ENCODE measurements around the gene NAA38.
A peak's percentile ranks its signal among the peaks of the same experiment; 100 is the strongest.

NAA38 gene

GRCh38 chr17:7836596-7837407 lies 20.6 kb downstream of the NAA38 start:
- Histone ChIP-seq H3K4me3 (peak overlapping the region; percentile 82 to 90), H3K27ac (peak overlapping the region; percentile 96), H3K9me3 (no peaks in the 10 kb centered on the region), H3K36me3 (no peaks in the 10 kb centered on the region), H3K4me1 (peaks cover 4 to 51% (median 40%) of the 10 kb centered on the region in 4 donors), H3K27me3 (peaks cover 0 to 7% of the 10 kb centered on the region in 2 donors)
- peak; percentile 91 to 95 for DNase-seq
- intact Hi-C loops (cut with DNase I; ENCODE audit: low total_unique reads) = no loop called here
- TF ChIP-seq, protein P1, sequence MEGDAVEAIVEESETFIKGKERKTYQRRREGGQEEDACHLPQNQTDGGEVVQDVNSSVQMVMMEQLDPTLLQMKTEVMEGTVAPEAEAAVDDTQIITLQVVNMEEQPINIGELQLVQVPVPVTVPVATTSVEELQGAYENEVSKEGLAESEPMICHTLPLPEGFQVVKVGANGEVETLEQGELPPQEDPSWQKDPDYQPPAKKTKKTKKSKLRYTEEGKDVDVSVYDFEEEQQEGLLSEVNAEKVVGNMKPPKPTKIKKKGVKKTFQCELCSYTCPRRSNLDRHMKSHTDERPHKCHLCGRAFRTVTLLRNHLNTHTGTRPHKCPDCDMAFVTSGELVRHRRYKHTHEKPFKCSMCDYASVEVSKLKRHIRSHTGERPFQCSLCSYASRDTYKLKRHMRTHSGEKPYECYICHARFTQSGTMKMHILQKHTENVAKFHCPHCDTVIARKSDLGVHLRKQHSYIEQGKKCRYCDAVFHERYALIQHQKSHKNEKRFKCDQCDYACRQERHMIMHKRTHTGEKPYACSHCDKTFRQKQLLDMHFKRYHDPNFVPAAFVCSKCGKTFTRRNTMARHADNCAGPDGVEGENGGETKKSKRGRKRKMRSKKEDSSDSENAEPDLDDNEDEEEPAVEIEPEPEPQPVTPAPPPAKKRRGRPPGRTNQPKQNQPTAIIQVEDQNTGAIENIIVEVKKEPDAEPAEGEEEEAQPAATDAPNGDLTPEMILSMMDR (IDR thresholded peaks at IDR 0.05) = peak in 1 of 2 experiments; percentile 6

DNA sequence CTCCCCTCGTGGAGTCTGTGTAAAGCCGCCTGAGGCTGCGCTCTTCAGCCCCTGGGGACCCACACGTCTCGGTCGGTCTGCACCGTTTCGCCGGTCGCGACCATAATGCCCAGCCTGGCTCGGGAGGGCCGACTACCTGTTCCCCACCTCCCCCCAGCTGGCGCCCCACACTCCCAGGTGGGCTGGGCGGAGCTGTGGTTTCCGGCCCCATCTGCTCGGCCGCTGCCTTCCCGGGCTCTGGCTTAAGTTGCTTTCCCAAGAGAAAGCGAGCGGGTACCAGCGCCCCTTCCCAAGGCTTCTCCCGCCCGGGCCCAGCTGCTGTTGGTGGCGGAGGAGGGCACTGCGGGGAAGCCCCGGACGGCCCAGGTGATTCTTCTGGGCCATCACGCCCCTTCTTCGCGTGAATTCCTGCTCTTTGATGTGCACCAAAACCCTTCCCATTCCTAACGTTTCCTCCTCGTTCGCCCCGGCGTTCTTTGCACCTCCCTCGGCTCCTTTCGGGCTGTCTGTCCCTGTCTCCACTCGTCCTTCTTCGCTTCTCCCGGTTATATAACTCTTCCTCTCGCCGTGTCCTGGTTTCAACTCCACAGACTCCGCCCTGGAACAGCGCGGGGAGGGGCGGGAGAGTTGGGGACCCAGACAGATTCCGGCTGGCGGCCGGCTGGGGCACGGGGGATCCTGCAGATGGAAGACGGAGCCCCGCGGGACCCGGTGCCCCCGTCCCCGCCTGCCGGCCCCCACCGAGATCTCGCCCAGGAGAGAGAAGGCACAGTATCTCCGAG lies 21.4 kb downstream of the NAA38 start:
- peak in 1 of 2 donors; percentile 86 for DNase-seq
- Histone ChIP-seq H3K9me3 (no peaks in the 10 kb centered on the region), H3K4me1 (peaks cover 0 to 45% (median 35%) of the 10 kb centered on the region in 4 donors), H3K27ac (peak overlapping the region; percentile 96), H3K4me3 (peak overlapping the region; percentile 82 to 90), H3K27me3 (peaks cover 0 to 13% of the 10 kb centered on the region in 2 donors), H3K36me3 (no peaks in the 10 kb centered on the region)
- intact Hi-C loops (cut with DNase I; ENCODE audit: low total_unique reads) = no loop called here
- TF ChIP-seq, protein P1 (IDR thresholded peaks at IDR 0.05) = no peak

GRCh38 chr17:7834957-7835813 lies 22.2 kb downstream of the NAA38 start:
- peak; percentile 98 to 99 for DNase-seq
- Histone ChIP-seq H3K27ac (peak overlapping the region; percentile 96), H3K4me3 (peak overlapping the region; percentile 82 to 90), H3K27me3 (peaks cover 0 to 20% of the 10 kb centered on the region in 2 donors), H3K9me3 (no peaks in the 10 kb centered on the region), H3K4me1 (peaks cover 0 to 39% (median 32%) of the 10 kb centered on the region in 4 donors), H3K36me3 (no peaks in the 10 kb centered on the region)
- intact Hi-C loops (cut with DNase I; ENCODE audit: low total_unique reads) = no loop called here
- TF ChIP-seq, protein P1 (IDR thresholded peaks at IDR 0.05) = peak; percentile 76 to 78

DNA sequence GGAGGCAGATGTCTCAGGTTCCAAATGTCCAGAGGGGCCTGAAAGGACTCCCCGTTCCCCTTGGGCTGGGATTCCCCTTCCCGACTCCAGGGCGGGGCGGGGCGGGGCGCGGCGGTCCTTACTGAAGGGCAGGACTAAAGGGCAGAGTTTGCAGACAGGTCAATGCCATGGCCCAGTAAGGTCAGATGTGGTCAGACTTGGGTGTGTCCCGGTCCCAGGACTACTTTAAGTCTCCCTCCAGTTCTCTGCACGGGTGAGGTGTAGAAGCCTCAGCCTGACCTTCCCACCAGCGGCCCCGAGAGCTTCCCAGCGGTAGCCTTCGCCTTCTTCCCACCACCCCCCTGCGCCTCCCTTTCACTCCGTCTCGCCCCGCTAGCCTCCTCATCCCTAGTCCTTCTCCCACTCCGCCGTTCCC lies 22.8 kb downstream of the NAA38 start:
- intact Hi-C loops (cut with DNase I; ENCODE audit: low total_unique reads) = no loop called here

More for the DNA sequence above, 22.8 kb downstream of the NAA38 start:
- Histone ChIP-seq H3K27ac (peak overlapping the region; percentile 96), H3K4me3 (peak overlapping the region; percentile 82 to 90), H3K4me1 (peaks cover 0 to 39% (median 32%) of the 10 kb centered on the region in 4 donors), H3K27me3 (peaks cover 0 to 21% of the 10 kb centered on the region in 2 donors), H3K36me3 (no peaks in the 10 kb centered on the region), H3K9me3 (no peaks in the 10 kb centered on the region)
- peak in 1 of 2 donors; percentile 89 for DNase-seq
- TF ChIP-seq, protein P1 (IDR thresholded peaks at IDR 0.05) = no peak

Data from tibial artery (tissue), 4 donors.